H1 (cell line): ENCODE results near the gene NYAP2. TPM values are rescaled to one million over a fixed set of nuclear protein-coding genes. Genes with fewer than 3 reads are reported as not detected.

Source experiments
- CTCF ChIA-PET: fragments of 300-600 bp; sonication (Branson Sonifier 250); formaldehyde crosslinking; loops from one replicate; lab custom pipeline; 2021; ENCODE audit not compliant: partially characterized antibody; lab: Charles Lee
- POLR2A ChIA-PET: fragments of 300-600 bp; sonication (Branson Sonifier 250); formaldehyde crosslinking; loops from one replicate; lab custom pipeline; 2021; ENCODE audit warnings: inconsistent platforms; ENCODE audit not compliant: partially characterized antibody; lab: Charles Lee
- DNase-seq, 2 experiments: peaks; one replicate each; pipeline versions ENCODE4 v3.0.0 to v3.0.0-alpha.2; 2010 to 2022; ENCODE audit warnings: low spot score in 2 of 2, low read depth in 1 of 2, mixed read lengths in 1 of 2
- FAIRE-seq: peaks from 2 replicates; lab custom pipeline; 2011; peaks lifted over from hg19 to GRCh38; lab: Jason Lieb, UNC
- H2AFZ ChIP-seq: 2 replicates; pipeline ENCODE4 v1.8.1; 2012; ENCODE audit warnings: low read length, inconsistent platforms
- H2AK5ac ChIP-seq: 2 replicates; pipeline ENCODE4 v1.6.1; 2013; ENCODE audit warnings: low read depth, low read length
- H2BK120ac ChIP-seq: replicated peaks from 2 replicates; pipeline ENCODE3; 2013; ENCODE audit warnings: low read depth, low read length, inconsistent platforms
- H2BK12ac ChIP-seq: 2 replicates; pipeline ENCODE4 v1.6.1; 2013; ENCODE audit warnings: low read depth, low read length
- H2BK15ac ChIP-seq: 2 replicates; pipeline ENCODE4 v1.6.1; 2013; ENCODE audit warnings: low read length
- H2BK20ac ChIP-seq: 2 replicates; pipeline ENCODE4 v1.6.1; 2013; ENCODE audit warnings: low read length
- H2BK5ac ChIP-seq: 2 replicates; pipeline ENCODE4 v1.6.1; 2013; ENCODE audit warnings: low read depth, low read length
- H3K14ac ChIP-seq: 2 replicates; pipeline ENCODE4 v1.6.1; 2013; ENCODE audit warnings: inconsistent platforms; ENCODE audit not compliant: insufficient read length
- H3K18ac ChIP-seq: 2 replicates; pipeline ENCODE4 v1.6.1; 2013; ENCODE audit warnings: low read length; ENCODE audit errors: extremely low read depth
- H3K23ac ChIP-seq: 2 replicates; pipeline ENCODE4 v1.6.1; 2013; ENCODE audit warnings: inconsistent platforms; ENCODE audit not compliant: insufficient read length
- H3K23me2 ChIP-seq: 2 replicates; pipeline ENCODE4 v1.6.1; 2013; ENCODE audit warnings: low read depth, low read length
- H3K27ac ChIP-seq: 2 replicates; pipeline ENCODE4 v1.6.1; 2011; ENCODE audit warnings: low read depth, low read length, inconsistent platforms
- H3K27me3 ChIP-seq, 4 experiments: replicated peaks in 1 of 4; 1 replicate in 1 of 4; 2 replicates in 3 of 4; pipeline versions ENCODE4 v1.6.1 to v1.8.1; 2011 to 2013; ENCODE audit warnings: low read length in 3 of 4, mild to moderate bottlenecking in 3 of 4, inconsistent platforms in 2 of 4, mixed read lengths in 2 of 4, moderate library complexity in 1 of 4; ENCODE audit not compliant: control insufficient read depth in 3 of 4, insufficient read depth in 3 of 4; ENCODE audit errors: extremely low read depth in 1 of 4
- H3K36me3 ChIP-seq, 4 experiments: 2 replicates each; pipeline versions ENCODE4 v1.6.1 to v1.8.1; 2011 to 2013; ENCODE audit warnings: mild to moderate bottlenecking in 4 of 4, low read length in 3 of 4, moderate library complexity in 2 of 4, control low read depth in 1 of 4, inconsistent platforms in 1 of 4; ENCODE audit not compliant: insufficient read depth in 4 of 4, control insufficient read depth in 2 of 4
- H3K4ac ChIP-seq: replicated peaks from 2 replicates; pipeline ENCODE3; 2013; ENCODE audit warnings: low read length, low read depth, mixed read lengths, inconsistent platforms; ENCODE audit not compliant: insufficient read length
- H3K4me1 ChIP-seq, 4 experiments: replicated peaks in 1 of 4; 1 replicate in 1 of 4; 2 replicates in 3 of 4; pipeline versions ENCODE4 v1.6.1 to v1.8.1; 2011 to 2013; ENCODE audit warnings: low read length in 3 of 4, inconsistent platforms in 2 of 4, mixed read lengths in 1 of 4; ENCODE audit not compliant: insufficient read depth in 4 of 4, control insufficient read depth in 3 of 4
- H3K4me2 ChIP-seq, 2 experiments: 2 replicates each; pipeline versions ENCODE4 v1.6.1 to v1.8.1; 2011 to 2013; ENCODE audit warnings: low read depth in 2 of 2, low read length in 2 of 2, control low read depth in 1 of 2, inconsistent platforms in 1 of 2, mild to moderate bottlenecking in 1 of 2; ENCODE audit not compliant: insufficient read depth in 1 of 2
- H3K4me3 ChIP-seq, 4 experiments: fragments of 200-600, 300-600 bp in 1 of 4; sonication (generic), shearing (Covaris generic), sonication (Bioruptor Twin) in 1 of 4; 2 replicates each; pipeline versions ENCODE4 v1.5.1 to v1.8.1; 2011 to 2016; ENCODE audit warnings: low read length in 4 of 4, low read depth in 3 of 4, control low read depth in 2 of 4, inconsistent platforms in 2 of 4, mild to moderate bottlenecking in 2 of 4, mixed read lengths in 1 of 4, moderate library complexity in 1 of 4; ENCODE audit not compliant: insufficient read depth in 2 of 4; ENCODE audit errors: extremely low read depth in 1 of 4
- H3K56ac ChIP-seq: replicated peaks from 2 replicates; pipeline ENCODE3; 2013; ENCODE audit warnings: low read depth, mild to moderate bottlenecking, mixed read lengths, low read length, inconsistent platforms; ENCODE audit not compliant: insufficient read length
- H3K79me1 ChIP-seq: 2 replicates; pipeline ENCODE4 v1.6.1; 2013; ENCODE audit warnings: low read depth, low read length, control low read depth
- H3K79me2 ChIP-seq, 2 experiments: 2 replicates each; pipeline versions ENCODE4 v1.6.1 to v1.8.1; 2012 to 2013; ENCODE audit warnings: low read length in 2 of 2, mild to moderate bottlenecking in 2 of 2, inconsistent platforms in 1 of 2; ENCODE audit not compliant: insufficient read depth in 2 of 2, control insufficient read depth in 1 of 2
- H3K9ac ChIP-seq, 4 experiments: replicated peaks in 1 of 4; 1 replicate in 1 of 4; 2 replicates in 3 of 4; pipeline versions ENCODE4 v1.6.1 to v1.8.1; 2011 to 2013; ENCODE audit warnings: low read depth in 3 of 4, low read length in 3 of 4, control low read depth in 2 of 4, mild to moderate bottlenecking in 2 of 4, moderate library complexity in 2 of 4, inconsistent platforms in 1 of 4; ENCODE audit errors: extremely low read depth in 1 of 4
- H3K9me3 ChIP-seq, 2 experiments: 2 replicates each; pipeline versions ENCODE4 v1.6.1 to v1.8.1; 2012 to 2013; ENCODE audit warnings: mild to moderate bottlenecking in 2 of 2, moderate library complexity in 2 of 2, control low read depth in 1 of 2, inconsistent platforms in 1 of 2, low read depth in 1 of 2, low read length in 1 of 2, mixed read lengths in 1 of 2; ENCODE audit not compliant: insufficient read depth in 2 of 2
- H4K20me1 ChIP-seq, 2 experiments: replicated peaks in 1 of 2; 2 replicates each; pipeline versions ENCODE3 to v1.8.1; 2011 to 2013; ENCODE audit warnings: inconsistent platforms in 2 of 2, low read length in 2 of 2, mild to moderate bottlenecking in 1 of 2; ENCODE audit not compliant: insufficient read depth in 2 of 2, control insufficient read depth in 1 of 2
- H4K5ac ChIP-seq: 2 replicates; pipeline ENCODE4 v1.6.1; 2013; ENCODE audit warnings: low read length, low read depth, mixed read lengths, inconsistent platforms; ENCODE audit not compliant: insufficient read length
- H4K8ac ChIP-seq: 2 replicates; pipeline ENCODE4 v1.8.0; 2013; ENCODE audit warnings: mild to moderate bottlenecking, moderate library complexity, low read length, inconsistent platforms; ENCODE audit not compliant: insufficient read depth; ENCODE audit errors: extremely low read depth
- H4K91ac ChIP-seq: replicated peaks from 2 replicates; pipeline ENCODE3; 2013; ENCODE audit warnings: low read length, mixed read lengths, inconsistent platforms; ENCODE audit not compliant: insufficient read length
- POLR2A ChIP-seq, 2 experiments: IDR thresholded peaks; 1 replicate in 1 of 2; 2 replicates in 1 of 2; pipeline ENCODE4 v1.6.1; 2011; ENCODE audit warnings: low read depth in 2 of 2, low read length in 2 of 2, mild to moderate bottlenecking in 2 of 2; ENCODE audit errors: control extremely low read depth in 1 of 2
- WGBS, 2 experiments: shearing (Covaris generic) in 1 of 2; methylation state at CpG; one replicate each; pipeline versions ENCODE4 v1.1.6 to v1.1.7; 2013 to 2015; ENCODE audit warnings: low lambda C conversion rate in 2 of 2, mixed read lengths in 2 of 2, inconsistent platforms in 1 of 2, low coverage in 1 of 2, missing lambda C conversion rate in 1 of 2; ENCODE audit not compliant: insufficient replicate concordance in 2 of 2, insufficient coverage in 1 of 2, insufficient read length in 1 of 2; ENCODE audit errors: extremely low coverage in 1 of 2, missing lambda C conversion rate in 1 of 2; 5-methylcytosine and 5-hydroxymethylcytosine counted together
- polyA plus RNA-seq, 7 experiments: library from polyadenylated mRNA; depleted of rRNA in 3 of 7; stranded (reverse) in 5 of 7; unstranded in 2 of 7; fragments of >200 nt in 5 of 7; fragments of 200-250 nt in 2 of 7; gene quantifications; 1 replicate in 5 of 7; 2 replicates in 1 of 7; 4 replicates in 1 of 7; pipeline versions ENCODE4 v1.2.1 to v1.2.3, GENCODE V29; 2011 to 2013; ENCODE audit warnings: missing spikeins in 2 of 7, mixed read lengths in 2 of 7
- total RNA-seq: library from RNA; stranded (reverse); fragmentation: NEBNext Ultra II Directional; extraction: Animal tissue kit (Norgen Biotek cat#: 25700); gene quantifications from 2 replicates; pipeline ENCODE4 v1.2.1, GENCODE V29; 2021

NYAP2 gene
- total and polyA plus RNA-seq, 2 of the 8 experiments (the other 6 are each of a cell fraction or from before 2014, with no cell fraction given) = not detected

DNA sequence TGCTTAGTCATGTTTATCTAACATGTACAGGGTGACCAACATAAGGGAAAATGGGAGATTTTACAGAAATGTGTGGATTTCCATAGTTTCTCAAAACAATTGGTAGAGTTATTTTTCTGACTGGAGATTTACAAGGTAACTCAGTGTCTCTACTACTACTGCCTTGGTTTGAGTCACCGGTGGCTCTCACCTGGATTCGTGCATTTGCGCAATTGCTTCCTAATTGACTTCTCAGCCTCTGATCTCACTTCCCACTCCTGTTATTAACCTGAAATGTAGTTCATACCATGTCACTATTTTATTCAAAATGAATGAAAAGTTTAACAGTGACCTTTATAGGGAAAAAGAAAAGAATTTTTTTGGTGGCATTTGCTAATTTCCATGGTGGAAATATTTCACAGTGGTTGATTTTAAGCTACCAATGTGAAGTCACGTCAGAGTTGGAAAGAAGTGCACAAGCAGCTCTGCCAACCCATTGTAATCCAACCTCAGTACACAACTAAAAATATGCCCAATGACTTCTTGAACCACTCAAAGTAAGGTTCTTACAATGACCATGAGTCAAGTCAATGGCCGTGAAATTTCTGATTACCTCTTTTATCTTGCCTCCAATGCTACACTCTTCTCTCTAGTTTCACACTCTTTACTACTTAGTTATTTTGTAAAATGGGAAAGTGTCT lies 94.0 kb downstream of the NYAP2 start:
- Histone ChIP-seq H3K4me1 (peaks cover 0 to 2% (median 0%) of the 10 kb centered on the region in 4 experiments; a peak in 1 of 7 replicates), H3K27me3 (no peaks in the 10 kb centered on the region), H3K4me3 (no peak overlapping the region), H3K4ac (no peak overlapping the region), H3K4me2 (no peak overlapping the region), H3K79me1 (no peaks in the 10 kb centered on the region), H3K27ac (no peak overlapping the region), H2BK20ac (no peak overlapping the region), H2BK120ac (no peak overlapping the region), H2AK5ac (no peak overlapping the region), H2AFZ (no peak overlapping the region), H3K36me3 (no peaks in the 10 kb centered on the region), H4K20me1 (no peaks in the 10 kb centered on the region), H4K5ac (no peak overlapping the region), H2BK12ac (no peak overlapping the region), H3K23ac (no peak overlapping the region), H2BK5ac (no peak overlapping the region), H3K23me2 (no peaks in the 10 kb centered on the region), H3K79me2 (no peaks in the 10 kb centered on the region), H3K56ac (no peak overlapping the region), H2BK15ac (no peak overlapping the region), H3K9me3 (no peaks in the 10 kb centered on the region), H3K18ac (no peak overlapping the region), H4K91ac (no peak overlapping the region), H4K8ac (no peak overlapping the region), H3K14ac (no peak overlapping the region), H3K9ac (no peak overlapping the region)
- WGBS, 2 experiments = 95% methylated on average over 5 of the region's 5 CpGs; no CpG with 5 or more reads in 1 of the 2 experiments
- POLR2A ChIA-PET = no interaction called here
- CTCF ChIA-PET = interaction anchor here (1.0 kb wide), 2 partner anchors 63 to 133 kb away, joined by 3 read pairs; no protein-coding TSS in a partner anchor
- no peak for FAIRE-seq
- TF ChIP-seq POLR2A (IDR thresholded peaks at IDR 0.05; ENCODE audit: control extremely low read depth in 1 of 2, low read depth in 2 of 2, low read length in 2 of 2) = no peak
- no peak for DNase-seq
